C4-2B (cell line): ENCODE results near the gene MT1HL1.

Source experiments
- ZFX ChIP-seq: fragments of 450-650 bp; IDR thresholded peaks from 2 replicates; pipeline ENCODE4 v1.6.1; 2017
- TF ChIP-seq, protein P1 (sequence below): fragments of 450-650 bp; conservative IDR thresholded peaks from 2 replicates; pipeline ENCODE4 v1.5.1; 2017; ENCODE audit warnings: mild to moderate bottlenecking

DNA sequence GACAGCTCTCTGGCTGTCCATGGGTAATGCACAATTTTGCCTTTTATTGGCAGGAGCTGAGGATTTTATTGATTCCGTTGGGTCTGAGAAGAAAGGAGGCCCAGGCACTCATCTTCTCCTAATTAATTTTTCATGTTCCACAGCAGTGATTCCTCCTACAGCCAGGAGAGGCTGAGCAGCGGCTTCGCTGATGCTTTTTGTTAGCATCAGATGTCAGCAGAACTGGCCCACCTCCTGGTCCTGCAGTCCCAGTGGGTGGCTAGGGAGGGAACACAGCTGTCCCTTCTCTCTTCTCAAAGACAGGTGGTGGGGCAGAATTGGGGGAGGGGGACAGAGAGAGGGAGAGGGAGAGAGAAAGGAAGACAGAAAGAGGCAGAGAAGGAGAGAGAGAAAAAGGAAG, 5.7 kb downstream of the MT1HL1 start:
- no peak for TF ChIP-seq ZFX
- TF ChIP-seq, protein P1, sequence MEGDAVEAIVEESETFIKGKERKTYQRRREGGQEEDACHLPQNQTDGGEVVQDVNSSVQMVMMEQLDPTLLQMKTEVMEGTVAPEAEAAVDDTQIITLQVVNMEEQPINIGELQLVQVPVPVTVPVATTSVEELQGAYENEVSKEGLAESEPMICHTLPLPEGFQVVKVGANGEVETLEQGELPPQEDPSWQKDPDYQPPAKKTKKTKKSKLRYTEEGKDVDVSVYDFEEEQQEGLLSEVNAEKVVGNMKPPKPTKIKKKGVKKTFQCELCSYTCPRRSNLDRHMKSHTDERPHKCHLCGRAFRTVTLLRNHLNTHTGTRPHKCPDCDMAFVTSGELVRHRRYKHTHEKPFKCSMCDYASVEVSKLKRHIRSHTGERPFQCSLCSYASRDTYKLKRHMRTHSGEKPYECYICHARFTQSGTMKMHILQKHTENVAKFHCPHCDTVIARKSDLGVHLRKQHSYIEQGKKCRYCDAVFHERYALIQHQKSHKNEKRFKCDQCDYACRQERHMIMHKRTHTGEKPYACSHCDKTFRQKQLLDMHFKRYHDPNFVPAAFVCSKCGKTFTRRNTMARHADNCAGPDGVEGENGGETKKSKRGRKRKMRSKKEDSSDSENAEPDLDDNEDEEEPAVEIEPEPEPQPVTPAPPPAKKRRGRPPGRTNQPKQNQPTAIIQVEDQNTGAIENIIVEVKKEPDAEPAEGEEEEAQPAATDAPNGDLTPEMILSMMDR = no peak
